GM12891 (cell line): ENCODE measurements around the gene PRCP.
"Not testable (repeated sequence)": the region's sequence is repeated elsewhere in the genome, so short reads cannot be mapped to it uniquely, and the experiment has no call there.

ENCODE experiments used
- DNase-seq: peaks from one replicate; pipeline ENCODE4 v3.0.0; 2011; ENCODE audit warnings: low spot score; ENCODE audit not compliant: insufficient read length
- FAIRE-seq: peaks from 2 replicates; lab custom pipeline; 2011; peaks lifted over from hg19 to GRCh38; lab: Jason Lieb, UNC
- PAX5 ChIP-seq: IDR thresholded peaks from 2 replicates; pipeline ENCODE4 v1.6.1; 2011; ENCODE audit warnings: low read length, moderate library complexity, mild to moderate bottlenecking; ENCODE audit not compliant: insufficient read depth, severe bottlenecking
- POLR2A ChIP-seq: IDR thresholded peaks from 2 replicates; pipeline ENCODE4 v1.6.1; 2011; ENCODE audit warnings: low read depth, low read length, control low read depth
- POLR2AphosphoS5 ChIP-seq: IDR thresholded peaks from 2 replicates; pipeline ENCODE4 v1.6.1; 2011; ENCODE audit warnings: low read depth, low read length, control low read depth
- POU2F2 ChIP-seq: IDR thresholded peaks from 2 replicates; pipeline ENCODE4 v1.6.1; 2011; ENCODE audit warnings: low read depth, mild to moderate bottlenecking, control low read depth, low read length, moderate library complexity
- SPI1 ChIP-seq: IDR thresholded peaks from 2 replicates; pipeline ENCODE4 v1.6.1; 2011; ENCODE audit warnings: low read depth, low read length, control low read depth
- TAF1 ChIP-seq: IDR thresholded peaks from 2 replicates; pipeline ENCODE4 v1.6.1; 2011; ENCODE audit warnings: low read depth, low read length, control low read depth

PRCP gene

GRCh38 chr11:82930734-82931133 lies 30.5 kb upstream of the PRCP start:
- no peak for FAIRE-seq
- TF ChIP-seq PAX5: no peak
- TF ChIP-seq POU2F2: no peak
- no peak for TF ChIP-seq SPI1
- no peak for TF ChIP-seq POLR2A
- TF ChIP-seq POLR2AphosphoS5: no peak
- TF ChIP-seq TAF1: no peak
- no peak for DNase-seq

GRCh38 chr11:82930229-82930628 lies 30.0 kb upstream of the PRCP start:
- no peak for TF ChIP-seq TAF1
- TF ChIP-seq POLR2A: no peak
- TF ChIP-seq POU2F2: no peak
- no peak for TF ChIP-seq SPI1
- TF ChIP-seq PAX5: no peak
- no peak for TF ChIP-seq POLR2AphosphoS5
- FAIRE-seq (peak; percentile 77), DNase-seq (no peak)

GRCh38 chr11:82929121-82929520 lies 28.9 kb upstream of the PRCP start:
- FAIRE-seq (no peak), DNase-seq (no peak)
- no peak for TF ChIP-seq SPI1
- no peak for TF ChIP-seq POLR2AphosphoS5
- no peak for TF ChIP-seq PAX5
- TF ChIP-seq POLR2A: no peak
- no peak for TF ChIP-seq TAF1
- TF ChIP-seq POU2F2: no peak

- TF ChIP-seq TAF1 (no peak), POU2F2 (no peak), POLR2AphosphoS5 (no peak), POLR2A (no peak), PAX5 (no peak), SPI1 (no peak)
- DNase-seq (peak; percentile 17), FAIRE-seq (peak; percentile 82)
Measured at GRCh38 chr11:82927264-82927880, 27.1 kb upstream of the PRCP start.

- FAIRE-seq: peak; percentile 80
- no peak for DNase-seq
- TF ChIP-seq TAF1 (no peak), POU2F2 (no peak), SPI1 (no peak), POLR2AphosphoS5 (no peak), PAX5 (no peak), POLR2A (no peak)
Measured at GRCh38 chr11:82924522-82925224, 24.4 kb upstream of the PRCP start.

GRCh38 chr11:82922396-82923173 lies 22.4 kb upstream of the PRCP start:
- DNase-seq, FAIRE-seq: not testable (repeated sequence)

- FAIRE-seq: peak; percentile 70
- DNase-seq: not testable (repeated sequence)
Measured at GRCh38 chr11:82920227-82920626, 20.0 kb upstream of the PRCP start.

- FAIRE-seq, DNase-seq: not testable (repeated sequence)
Measured at GRCh38 chr11:82919786-82920185, 19.6 kb upstream of the PRCP start.

GRCh38 chr11:82909015-82909640 lies 8.9 kb upstream of the PRCP start:
- peak; percentile 5 for FAIRE-seq
- TF ChIP-seq POLR2AphosphoS5: no peak
- no peak for TF ChIP-seq POU2F2
- no peak for TF ChIP-seq POLR2A
- TF ChIP-seq TAF1: no peak
- TF ChIP-seq PAX5: no peak
- TF ChIP-seq SPI1: no peak

GRCh38 chr11:82908311-82908710 lies 8.1 kb upstream of the PRCP start:
- DNase-seq (no peak), FAIRE-seq (peak; percentile 50)
- no peak for TF ChIP-seq POU2F2

More at GRCh38 chr11:82909015-82909640, 8.9 kb upstream of the PRCP start:
- no peak for DNase-seq
